Fibroblast of villous mesenchyme (primary cell): ENCODE results near the gene EIF2B2. TPM values are rescaled to one million over a fixed set of nuclear protein-coding genes. Genes with fewer than 3 reads are reported as not detected.

Experiments
- DNase-seq: peaks from one replicate; pipeline ENCODE4 v3.0.0-alpha.2; 2010; ENCODE audit warnings: low read depth
- H3K4me3 ChIP-seq: 2 replicates; pipeline ENCODE4 v1.5.1; 2011; ENCODE audit warnings: low read depth, mild to moderate bottlenecking, low read length
- total RNA-seq: library from RNA; depleted of rRNA; stranded (reverse); fragments of >200 nt; gene quantifications from 2 replicates; pipeline ENCODE4 v1.2.3, GENCODE V29; 2012
- TF ChIP-seq, protein P1 (sequence below): IDR thresholded peaks from 2 replicates; pipeline ENCODE4 v1.5.1; 2012; ENCODE audit warnings: low read depth, mild to moderate bottlenecking, low read length; ENCODE audit not compliant: insufficient read depth

EIF2B2 gene
- total RNA-seq, 1 donor: 46.6 TPM

DNA sequence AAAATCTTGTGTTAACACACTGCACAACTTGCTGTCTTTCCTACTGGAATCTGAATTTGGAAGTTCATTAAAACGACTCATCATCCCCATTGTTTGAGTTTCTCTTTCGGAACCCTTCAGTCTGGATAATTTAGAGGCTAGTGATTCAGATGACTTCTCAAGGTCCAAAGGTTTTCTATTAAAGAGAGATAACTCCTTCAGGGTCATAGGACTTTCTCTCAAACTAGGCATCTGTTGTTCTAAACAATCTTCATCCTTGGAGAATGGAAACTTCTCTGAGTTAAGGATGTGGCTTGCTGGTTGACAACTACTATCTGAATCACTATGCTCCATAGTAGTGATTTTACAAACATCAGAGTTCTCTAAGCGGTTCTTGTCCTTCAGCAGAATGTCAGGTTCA lies 44.2 kb downstream of the EIF2B2 start:
- H3K4me3 ChIP-seq: no peak overlapping the region
- TF ChIP-seq, protein P1, sequence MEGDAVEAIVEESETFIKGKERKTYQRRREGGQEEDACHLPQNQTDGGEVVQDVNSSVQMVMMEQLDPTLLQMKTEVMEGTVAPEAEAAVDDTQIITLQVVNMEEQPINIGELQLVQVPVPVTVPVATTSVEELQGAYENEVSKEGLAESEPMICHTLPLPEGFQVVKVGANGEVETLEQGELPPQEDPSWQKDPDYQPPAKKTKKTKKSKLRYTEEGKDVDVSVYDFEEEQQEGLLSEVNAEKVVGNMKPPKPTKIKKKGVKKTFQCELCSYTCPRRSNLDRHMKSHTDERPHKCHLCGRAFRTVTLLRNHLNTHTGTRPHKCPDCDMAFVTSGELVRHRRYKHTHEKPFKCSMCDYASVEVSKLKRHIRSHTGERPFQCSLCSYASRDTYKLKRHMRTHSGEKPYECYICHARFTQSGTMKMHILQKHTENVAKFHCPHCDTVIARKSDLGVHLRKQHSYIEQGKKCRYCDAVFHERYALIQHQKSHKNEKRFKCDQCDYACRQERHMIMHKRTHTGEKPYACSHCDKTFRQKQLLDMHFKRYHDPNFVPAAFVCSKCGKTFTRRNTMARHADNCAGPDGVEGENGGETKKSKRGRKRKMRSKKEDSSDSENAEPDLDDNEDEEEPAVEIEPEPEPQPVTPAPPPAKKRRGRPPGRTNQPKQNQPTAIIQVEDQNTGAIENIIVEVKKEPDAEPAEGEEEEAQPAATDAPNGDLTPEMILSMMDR: no peak
- DNase-seq: no peak

DNA sequence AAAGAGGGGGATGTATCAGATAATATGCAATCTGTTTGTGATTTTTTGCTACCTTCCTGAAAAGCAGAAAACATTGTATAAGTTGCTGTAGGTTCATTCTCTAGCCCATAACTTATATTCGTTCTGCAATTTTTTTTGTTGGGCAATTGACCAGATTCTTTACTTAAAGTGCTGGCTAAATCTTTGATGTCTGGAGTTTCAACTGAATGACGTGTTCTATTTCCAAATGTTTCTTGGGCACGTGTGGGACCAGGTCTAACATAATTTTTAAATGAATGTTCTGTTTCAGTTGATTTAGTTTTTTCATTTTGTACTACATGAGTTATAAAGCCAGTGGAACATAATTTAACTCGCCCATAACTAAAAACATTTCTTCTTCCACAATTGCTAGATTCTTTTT lies 44.8 kb downstream of the EIF2B2 start:
- TF ChIP-seq, protein P1: no peak
- no peak for DNase-seq
- no peak overlapping the region for H3K4me3 ChIP-seq

DNA sequence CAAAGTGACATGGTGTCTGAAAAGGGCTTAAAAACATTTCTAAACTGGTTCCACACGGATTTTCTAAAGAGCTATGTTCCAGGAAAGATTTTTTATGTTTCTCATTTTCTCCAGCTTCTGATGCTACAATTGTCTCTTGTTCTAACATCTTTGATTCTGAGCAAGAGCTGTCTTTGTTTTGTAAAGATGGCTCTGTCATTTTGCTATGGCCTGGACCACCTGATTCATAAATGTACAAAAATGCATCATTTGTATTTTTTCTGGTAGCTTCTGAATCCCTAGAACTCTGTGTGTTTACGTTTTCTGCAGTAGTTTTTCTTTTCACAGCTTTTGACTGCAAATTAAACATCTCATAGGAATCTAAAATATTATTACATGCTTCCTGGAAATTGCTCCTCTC lies 45.4 kb downstream of the EIF2B2 start:
- TF ChIP-seq, protein P1: no peak
- no peak for DNase-seq
- H3K4me3 ChIP-seq: no peak overlapping the region

DNA sequence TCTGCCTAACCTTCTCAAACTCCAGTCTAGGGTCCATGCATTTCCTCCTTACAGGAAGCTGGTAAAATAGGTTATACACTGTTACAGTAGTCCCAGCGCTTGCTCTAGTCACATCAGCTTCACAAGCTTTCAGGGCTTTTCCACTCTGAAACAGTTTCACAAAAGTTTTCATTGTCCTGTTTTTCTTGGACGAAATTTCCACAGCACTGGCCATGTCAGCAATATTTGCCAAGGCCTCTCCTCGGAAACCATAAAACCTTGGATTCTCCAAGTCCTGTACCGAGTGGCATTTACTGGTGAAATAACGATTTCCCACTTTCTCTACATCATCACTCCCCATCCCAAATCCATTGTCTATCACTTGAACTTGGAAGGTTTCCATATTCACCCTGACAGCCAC lies 46.4 kb downstream of the EIF2B2 start:
- H3K4me3 ChIP-seq: no peak overlapping the region
- DNase-seq: no peak
- TF ChIP-seq, protein P1: no peak

DNA sequence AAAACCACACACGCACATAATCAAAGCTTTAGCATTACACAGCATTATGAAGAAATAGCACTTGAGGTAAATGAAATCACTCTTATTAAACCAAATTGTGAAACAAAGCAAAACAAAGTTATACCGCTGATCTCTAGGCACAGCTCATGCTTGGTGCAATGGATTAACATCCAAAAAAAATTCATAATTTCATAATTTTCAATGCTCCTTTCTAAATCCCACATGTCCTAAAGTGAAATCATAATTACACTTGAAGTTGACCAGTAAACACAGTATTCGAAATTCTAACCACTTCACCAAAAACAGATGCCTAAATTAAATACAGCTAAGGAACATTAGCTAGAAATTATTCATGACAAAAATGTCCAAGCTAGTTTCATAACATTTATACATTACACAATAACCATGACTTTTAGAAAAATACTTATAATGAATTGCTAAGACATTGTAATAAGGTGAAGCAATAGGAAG lies 47.0 kb downstream of the EIF2B2 start:
- TF ChIP-seq, protein P1: no peak
- peak; percentile 59 for DNase-seq
- no peak overlapping the region for H3K4me3 ChIP-seq

DNA sequence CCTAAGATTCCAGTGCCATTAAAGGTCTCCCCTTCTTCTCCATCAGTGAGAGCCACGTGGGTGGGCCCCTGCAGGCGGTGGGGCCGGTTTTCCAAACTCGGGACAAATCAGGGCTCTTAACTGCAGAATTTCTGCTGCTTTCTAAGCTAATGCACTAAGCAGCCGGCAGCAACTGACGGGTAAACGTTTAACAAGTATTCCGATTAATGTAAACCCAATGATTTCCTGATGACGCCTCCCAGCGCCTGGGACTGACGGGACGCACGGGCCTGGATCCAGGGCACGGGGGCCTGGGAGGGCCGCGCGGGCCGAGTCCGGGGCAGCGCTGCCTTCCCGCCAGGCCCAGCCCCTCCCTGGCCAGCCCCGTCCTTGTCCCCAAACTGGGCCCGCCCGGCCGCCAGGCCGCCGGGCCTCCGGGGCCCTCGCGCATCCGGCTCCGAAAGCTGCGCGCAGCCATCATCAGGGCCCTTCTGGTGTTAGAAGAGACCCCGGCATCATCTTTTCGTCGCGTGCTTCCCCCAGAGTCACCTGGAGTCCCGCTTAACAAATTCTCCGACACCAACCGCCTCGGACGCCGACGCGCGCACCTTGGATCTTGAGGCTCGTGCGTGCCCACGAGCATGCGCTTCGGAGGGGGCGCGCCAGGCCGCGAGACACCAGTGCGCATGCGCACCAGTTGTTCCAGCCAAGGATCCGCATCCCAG lies 48.3 kb downstream of the EIF2B2 start, which contains the start of gene MLH3:
Gene MLH3, minus strand, starts transcription at position 616 of the 704 bp plus-strand sequence. CDS start 1,812 bp downstream, outside the sequence.
- H3K4me3 ChIP-seq: peak within 1 kb of the TSS; percentile 64
- TF ChIP-seq, protein P1: no peak
- DNase-seq: peak; percentile 73

DNA sequence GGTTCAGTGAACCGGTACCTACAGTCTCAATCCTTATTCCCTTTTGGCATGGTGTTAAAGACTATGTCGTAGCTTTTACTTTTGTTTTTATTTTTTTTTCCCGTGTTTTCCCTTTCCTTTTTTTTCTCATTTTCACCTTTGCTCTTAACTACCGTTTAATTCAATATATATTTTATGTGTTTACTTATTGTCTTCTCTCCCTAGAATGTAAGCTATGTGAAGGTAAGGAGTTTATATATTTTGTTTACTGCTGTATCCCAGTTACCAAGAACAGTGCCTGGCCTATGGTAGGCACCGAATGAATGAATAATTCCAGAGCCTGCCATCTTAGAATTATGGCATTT lies 48.8 kb downstream of the EIF2B2 start:
- DNase-seq: no peak
- H3K4me3 ChIP-seq: peak overlapping the region; percentile 64
- TF ChIP-seq, protein P1: no peak
